ENCODE data around the gene MLEC.

Gene MLEC

DNA sequence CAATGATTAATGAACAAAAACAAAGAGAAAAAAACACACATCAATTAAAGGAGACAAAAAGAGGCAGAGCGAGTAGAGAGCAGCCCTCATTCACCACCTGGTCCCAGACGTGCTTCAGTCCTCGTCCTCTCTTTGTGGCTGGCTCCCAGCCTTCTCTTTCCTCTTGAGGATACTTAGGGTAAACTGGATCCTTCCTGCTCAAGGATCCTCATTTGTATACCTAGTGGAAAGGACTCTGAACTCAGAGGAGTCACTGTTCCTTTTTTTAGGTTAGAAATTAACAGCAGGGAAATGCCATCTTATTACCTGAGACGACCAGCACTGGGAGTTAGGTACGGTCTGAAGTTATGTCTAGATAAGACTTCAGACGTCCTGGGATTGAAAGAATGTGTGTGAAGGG is 9.7 kb downstream of the MLEC start:
- DNase-seq: no peak

- DNase-seq: no peak
Observed at GRCh38 chr12:120697344-120697743, 10.4 kb downstream of the MLEC start.

- no peak for DNase-seq
Observed at GRCh38 chr12:120698665-120699064, 11.7 kb downstream of the MLEC start.

GRCh38 chr12:120699553-120699952 is 12.6 kb downstream of the MLEC start:
- no peak for DNase-seq

DNA sequence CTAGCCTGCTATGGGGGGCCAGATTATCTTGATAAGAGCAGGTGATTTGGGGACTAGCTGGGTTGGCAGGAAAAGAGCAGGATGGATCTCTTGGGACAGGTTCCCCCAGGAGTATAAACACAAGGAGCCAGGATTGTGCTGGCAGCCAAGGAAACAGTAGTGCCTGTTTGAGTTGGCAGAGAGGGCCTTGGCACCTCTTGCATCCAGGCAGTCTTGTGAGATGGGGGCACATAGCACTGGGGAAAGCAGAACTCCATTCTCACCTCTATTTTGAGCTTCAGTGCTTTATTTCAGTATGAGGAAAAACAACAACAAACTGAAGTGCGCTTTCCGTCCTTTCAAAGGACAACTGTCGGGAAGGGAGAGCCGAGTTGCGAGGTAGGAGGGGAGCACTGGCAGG is 13.9 kb downstream of the MLEC start:
- no peak for DNase-seq

GRCh38 chr12:120702637-120703036 is 15.7 kb downstream of the MLEC start:
- DNase-seq: no peak

DNA sequence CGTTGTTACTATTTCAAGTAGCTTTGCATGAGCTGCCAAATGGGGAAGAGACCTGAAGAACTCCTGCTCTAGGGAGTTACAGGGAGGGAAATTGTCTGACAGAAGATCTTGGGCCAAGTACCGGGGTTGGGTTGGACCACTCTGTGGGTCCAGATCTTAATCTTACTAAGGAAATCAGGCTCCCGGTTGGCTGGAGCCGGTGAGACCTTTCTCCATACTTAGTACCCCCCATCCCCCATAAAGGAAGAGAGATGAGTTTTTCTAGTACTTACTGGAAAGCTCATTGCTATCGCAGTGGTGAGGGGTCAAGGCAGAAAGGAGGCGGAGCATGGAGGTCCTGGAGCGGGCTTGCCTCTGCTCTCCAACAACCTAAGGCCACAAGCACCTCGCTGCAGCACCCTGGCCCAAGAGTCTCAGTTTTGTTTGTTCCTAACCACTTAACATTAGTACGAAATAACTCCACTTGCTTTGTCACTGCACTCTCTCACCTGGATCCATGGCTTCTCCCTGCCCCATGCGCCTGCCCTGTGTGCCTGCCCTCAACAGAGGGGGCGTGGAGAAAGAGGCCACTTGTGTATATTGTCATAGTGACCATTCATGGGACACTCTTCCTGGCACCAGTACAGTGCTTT is 16.5 kb downstream of the MLEC start:
- DNase-seq: no peak

DNA sequence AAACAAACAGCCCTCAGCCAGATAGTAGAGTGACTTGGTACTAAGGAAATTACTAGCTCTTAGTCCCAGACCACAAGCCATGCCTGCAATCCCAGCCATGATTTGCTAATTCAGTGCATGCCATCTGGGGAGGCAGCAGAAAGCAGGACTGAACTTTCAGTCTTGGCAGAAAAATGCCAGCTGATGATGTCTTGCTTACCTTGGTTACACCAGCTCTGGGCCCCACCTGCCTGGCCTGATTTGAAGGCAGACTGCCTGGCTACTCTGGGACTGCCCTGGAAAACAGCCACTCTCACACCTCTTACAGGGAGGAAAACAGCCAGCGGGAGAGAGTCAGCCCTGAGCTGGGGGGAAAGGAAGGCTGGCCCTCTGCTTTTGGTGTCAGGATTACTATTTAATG is 18.7 kb downstream of the MLEC start:
- DNase-seq: no peak

GRCh38 chr12:120706029-120706428 is 19.1 kb downstream of the MLEC start:
- no peak for DNase-seq

GRCh38 chr12:120708651-120709050 is 21.7 kb downstream of the MLEC start:
- no peak for DNase-seq

DNA sequence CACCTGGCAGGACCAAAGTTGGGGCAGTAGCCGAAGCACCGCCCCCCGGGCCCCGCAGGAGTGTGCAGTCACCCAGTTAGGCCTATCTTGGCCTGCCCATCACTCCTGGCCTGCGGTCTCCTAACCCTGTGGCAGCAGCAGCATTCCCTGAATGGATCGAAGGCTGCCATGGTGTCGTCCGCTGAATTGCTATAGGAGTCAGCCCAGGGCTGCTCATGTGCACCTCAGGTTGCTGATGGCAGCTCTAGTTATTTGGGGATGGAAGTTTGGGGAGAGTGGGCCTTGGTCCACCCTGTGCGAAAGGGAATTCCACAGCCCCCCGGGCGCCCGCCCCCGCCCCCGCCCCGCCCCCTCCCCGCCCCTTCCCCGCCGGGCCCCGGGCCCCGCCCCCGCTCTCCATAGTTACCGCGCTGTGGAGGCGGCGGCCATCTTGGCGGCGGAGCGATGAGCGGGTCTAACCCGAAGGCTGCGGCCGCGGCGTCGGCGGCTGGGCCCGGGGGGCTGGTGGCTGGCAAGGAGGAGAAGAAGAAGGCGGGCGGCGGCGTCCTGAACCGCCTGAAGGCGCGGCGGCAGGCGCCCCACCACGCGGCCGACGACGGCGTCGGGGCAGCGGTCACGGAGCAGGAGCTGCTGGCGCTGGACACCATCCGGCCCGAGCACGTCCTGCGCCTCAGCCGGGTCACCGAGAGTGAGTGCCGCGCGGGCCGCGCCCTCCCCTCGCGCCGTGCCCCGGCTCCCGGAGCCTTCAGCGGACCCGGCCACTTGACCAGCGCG is 23.3 kb downstream of the MLEC start, which contains the start of gene UNC119B:
TSS of gene UNC119B (plus strand) at position 428 of the 774 bp plus-strand sequence. CDS start at position 445, 17 bp downstream.
- DNase-seq: peak; percentile 16

DNA sequence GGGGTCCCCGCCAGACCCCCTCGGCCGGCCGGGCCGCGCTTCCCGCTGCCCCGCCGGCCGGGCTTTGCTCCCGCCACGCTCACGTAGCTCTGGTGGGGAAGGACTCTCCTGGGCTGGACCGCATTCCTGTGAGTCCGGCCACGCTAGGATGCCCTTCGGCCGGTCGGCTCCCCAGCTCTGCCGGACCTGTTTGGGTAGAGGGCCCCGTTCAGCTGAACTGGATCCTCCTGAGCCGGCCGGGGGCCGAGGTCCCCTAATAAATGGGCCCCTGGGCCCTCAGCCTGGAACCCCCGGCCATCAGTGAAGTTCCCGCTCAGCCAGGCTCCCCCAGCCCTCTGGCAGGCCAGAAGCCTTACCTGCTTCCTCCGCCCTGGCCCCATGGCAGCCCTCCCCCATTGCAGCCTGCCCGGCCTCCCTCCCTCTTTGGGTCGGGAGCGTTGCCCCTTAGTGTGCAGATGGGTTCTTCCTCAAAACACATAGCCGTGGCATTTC is 23.9 kb downstream of the MLEC start:
- no peak for DNase-seq

GRCh38 chr12:120711411-120711810 is 24.5 kb downstream of the MLEC start:
- DNase-seq: no peak

GRCh38 chr12:120712610-120713009 is 25.7 kb downstream of the MLEC start:
- no peak for DNase-seq

DNA sequence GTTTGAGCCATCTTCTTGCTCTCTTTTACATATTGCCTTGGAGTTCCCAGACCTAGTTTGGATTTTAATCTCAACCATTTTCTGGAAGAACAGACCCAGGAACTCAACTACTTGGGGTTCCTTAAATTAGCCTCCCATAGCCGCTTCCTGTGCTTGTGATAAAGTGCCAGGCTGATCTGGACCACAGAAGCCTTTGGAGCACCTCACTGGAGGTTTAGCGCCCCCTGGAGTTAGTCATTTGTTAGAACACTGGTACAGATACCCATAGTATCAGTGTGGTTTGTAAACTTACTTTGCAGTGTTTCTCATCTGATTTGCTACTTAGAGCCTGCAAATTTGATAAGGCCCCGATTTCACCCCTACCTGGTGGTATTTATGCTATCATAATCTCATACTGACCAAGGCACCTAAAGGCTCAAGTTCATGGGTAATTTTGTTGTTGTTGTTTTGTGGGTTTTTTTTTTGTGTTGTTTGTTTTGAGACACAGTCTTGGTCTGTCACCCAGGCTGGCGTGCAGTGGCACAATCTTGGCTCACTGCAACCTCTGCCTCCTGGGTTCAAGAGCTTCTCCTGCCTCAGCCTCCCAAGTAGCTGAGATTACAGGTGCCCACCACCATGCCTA is 27.0 kb downstream of the MLEC start:
- peak; percentile 40 for DNase-seq

- no peak for DNase-seq
Observed at GRCh38 chr12:120718055-120718454, 31.1 kb downstream of the MLEC start.

- DNase-seq: no peak
Observed at GRCh38 chr12:120719072-120719471, 32.1 kb downstream of the MLEC start.

GRCh38 chr12:120719496-120720233 is 32.7 kb downstream of the MLEC start:
- no peak for DNase-seq

DNA sequence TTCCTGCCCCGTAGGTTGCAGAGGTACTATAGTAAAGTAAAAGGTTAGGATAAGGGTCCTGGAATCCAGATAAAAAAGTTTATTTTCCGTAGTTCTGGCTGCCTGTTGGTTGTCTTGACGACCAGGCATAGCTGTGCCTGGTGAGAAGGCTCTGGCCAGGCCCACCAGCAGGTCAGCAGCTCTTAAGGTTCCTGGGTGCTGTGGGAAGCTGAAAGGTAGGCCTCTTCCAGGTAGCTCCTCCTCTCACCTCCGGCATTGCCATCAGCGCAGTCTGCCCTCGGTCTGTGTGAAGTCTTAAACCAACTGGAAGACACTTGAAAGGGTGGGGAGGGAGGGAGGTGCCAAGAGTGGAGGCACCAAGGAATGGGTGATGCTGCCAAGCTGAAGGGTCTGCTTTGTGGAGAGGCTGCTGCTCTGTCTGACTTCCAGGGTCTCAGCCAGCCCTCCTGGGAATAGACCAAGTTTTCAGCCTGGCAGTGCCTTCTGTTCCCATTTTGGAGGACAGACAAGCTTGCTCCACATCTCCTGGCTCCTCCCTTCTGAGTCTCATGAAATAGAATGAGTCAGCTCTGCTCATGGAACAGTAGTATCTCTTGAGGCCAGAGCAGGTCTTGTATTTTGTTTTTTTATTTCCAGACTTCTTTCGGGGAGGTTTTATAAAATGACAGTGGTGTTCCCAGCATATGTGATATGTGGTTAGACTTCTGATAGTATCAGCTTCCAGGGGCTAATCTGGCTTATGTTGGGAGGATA is 33.5 kb downstream of the MLEC start:
- DNase-seq: no peak

DNA sequence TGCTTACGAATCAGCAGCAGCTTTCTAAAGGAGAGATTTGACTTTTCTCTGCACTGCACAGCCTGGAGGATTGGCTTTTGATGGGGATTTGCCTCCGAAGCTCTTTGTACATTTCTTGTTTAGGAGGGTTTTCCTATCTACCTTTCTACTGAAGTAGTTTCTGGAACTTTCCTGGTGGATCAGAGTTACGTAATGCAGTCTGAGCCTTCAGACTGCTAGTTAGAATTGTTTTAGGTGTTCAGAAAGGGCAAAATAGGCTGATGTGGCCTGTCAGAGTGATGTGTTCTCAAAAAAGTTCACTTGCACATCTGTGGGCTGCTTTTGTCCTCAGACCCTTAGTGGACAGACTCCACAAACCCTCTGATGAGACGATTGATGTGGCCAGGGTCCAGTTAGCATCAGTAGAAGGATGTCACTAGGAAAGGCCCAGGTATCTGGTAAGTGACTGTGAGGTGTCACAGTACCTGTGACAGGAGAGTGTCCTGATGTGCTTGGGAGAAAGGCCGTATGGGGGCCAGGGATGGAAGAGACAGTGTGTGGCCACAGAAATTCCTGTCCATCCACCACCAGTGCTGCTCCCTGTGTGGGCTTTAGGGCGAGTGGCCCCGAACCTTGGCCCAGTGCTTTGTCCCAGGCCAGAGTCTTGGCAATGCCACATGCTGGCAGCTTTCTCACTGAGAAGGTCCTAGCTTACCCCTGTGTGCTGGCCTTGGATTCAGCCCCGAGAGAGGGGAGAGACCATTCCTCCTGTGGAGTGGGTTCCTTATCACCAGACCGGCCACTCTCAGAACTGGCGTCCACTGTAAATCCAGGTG is 34.2 kb downstream of the MLEC start:
- DNase-seq: no peak

GRCh38 chr12:120721866-120722265 is 34.9 kb downstream of the MLEC start:
- no peak for DNase-seq

- no peak for DNase-seq
Observed at GRCh38 chr12:120722784-120723183, 35.8 kb downstream of the MLEC start.

Data from KG1 (cell line).